ENCODE data around the gene UPF2.
"Not testable (repeated sequence)": the region's sequence is repeated elsewhere in the genome, so short reads cannot be mapped to it uniquely, and the experiment has no call there.

UPF2 gene

GRCh38 chr10:11988924-11989323 is 53.7 kb downstream of the UPF2 start:
- H3K27ac Mint-ChIP-seq (ENCODE audit: low read depth) = no peak overlapping the region
- H3K27me3 Mint-ChIP-seq = no peaks in the 10 kb centered on the region
- no peak for ATAC-seq (replicated peaks; ENCODE audit: extremely low read depth, poor library complexity, severe bottlenecking)
- peaks cover 30% of the 10 kb centered on the region for H3K36me3 Mint-ChIP-seq (ENCODE audit: insufficient read depth)
- H3K4me1 Mint-ChIP-seq = peaks cover 11% of the 10 kb centered on the region
- H3K4me3 Mint-ChIP-seq = no peak overlapping the region
- no peaks in the 10 kb centered on the region for H3K9me3 Mint-ChIP-seq
- DNase-seq (ENCODE audit: low spot score in 2 of 2) = no peak

DNA sequence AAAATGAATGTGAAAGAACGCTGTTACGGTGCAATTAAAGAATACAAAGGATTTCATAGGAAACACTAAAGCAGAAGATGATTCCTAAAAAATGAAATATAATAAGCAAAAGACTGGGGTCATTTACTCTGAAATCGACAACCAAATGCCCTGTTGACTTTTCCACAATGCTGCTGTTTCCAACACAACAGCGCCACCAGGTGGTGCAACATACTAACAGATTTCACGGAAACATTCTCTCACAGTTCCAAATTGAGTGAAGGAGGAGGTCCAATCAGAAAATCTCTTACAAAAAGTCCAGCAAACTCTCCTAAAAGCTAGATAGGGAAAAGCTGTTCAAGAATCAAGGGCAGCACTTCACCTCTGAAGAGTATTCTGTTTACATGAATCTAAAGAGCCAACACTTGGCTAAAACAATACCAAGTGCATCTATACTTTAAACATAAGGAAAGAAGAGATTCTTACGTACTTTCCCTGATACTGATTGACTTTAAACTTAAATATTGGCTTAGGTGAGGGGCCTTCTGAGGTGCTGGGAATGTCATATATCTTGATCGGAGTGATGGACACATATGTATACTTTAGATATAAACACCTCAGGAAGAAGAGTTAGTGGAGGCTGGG is 55.9 kb downstream of the UPF2 start:
- ATAC-seq (replicated peaks; ENCODE audit: extremely low read depth, poor library complexity, severe bottlenecking) = no peak
- H3K36me3 Mint-ChIP-seq (ENCODE audit: insufficient read depth) = peaks cover 28% of the 10 kb centered on the region

GRCh38 chr10:11982253-11982652 is 60.4 kb downstream of the UPF2 start:
- DNase-seq (ENCODE audit: low spot score in 2 of 2) (no peak), ATAC-seq (replicated peaks; ENCODE audit: extremely low read depth, poor library complexity, severe bottlenecking) (no peak)
- Mint-ChIP-seq H3K27me3 (no peaks in the 10 kb centered on the region), H3K4me3 (no peak overlapping the region), H3K9me3 (no peaks in the 10 kb centered on the region), H3K27ac (ENCODE audit: low read depth) (no peak overlapping the region), H3K4me1 (peaks cover 13% of the 10 kb centered on the region), H3K36me3 (ENCODE audit: insufficient read depth) (peaks cover 30% of the 10 kb centered on the region)

More for the DNA sequence above, 55.9 kb downstream of the UPF2 start:
- peak; percentile 42 for DNase-seq (ENCODE audit: low spot score in 2 of 2)
- no peak overlapping the region for H3K4me3 Mint-ChIP-seq
- peaks cover 8% of the 10 kb centered on the region for H3K4me1 Mint-ChIP-seq
- H3K9me3 Mint-ChIP-seq = no peaks in the 10 kb centered on the region
- no peaks in the 10 kb centered on the region for H3K27me3 Mint-ChIP-seq
- H3K27ac Mint-ChIP-seq (ENCODE audit: low read depth) = peak overlapping the region; percentile 38

GRCh38 chr10:11975795-11976194 is 66.8 kb downstream of the UPF2 start:
- H3K4me1 Mint-ChIP-seq = peaks cover 13% of the 10 kb centered on the region
- H3K27ac Mint-ChIP-seq (ENCODE audit: low read depth) = no peak overlapping the region
- no peak for ATAC-seq (replicated peaks; ENCODE audit: extremely low read depth, poor library complexity, severe bottlenecking)
- H3K9me3 Mint-ChIP-seq = no peaks in the 10 kb centered on the region
- no peak for DNase-seq (ENCODE audit: low spot score in 2 of 2)
- H3K4me3 Mint-ChIP-seq = no peak overlapping the region
- H3K27me3 Mint-ChIP-seq = no peaks in the 10 kb centered on the region
- H3K36me3 Mint-ChIP-seq (ENCODE audit: insufficient read depth) = peaks cover 24% of the 10 kb centered on the region

DNA sequence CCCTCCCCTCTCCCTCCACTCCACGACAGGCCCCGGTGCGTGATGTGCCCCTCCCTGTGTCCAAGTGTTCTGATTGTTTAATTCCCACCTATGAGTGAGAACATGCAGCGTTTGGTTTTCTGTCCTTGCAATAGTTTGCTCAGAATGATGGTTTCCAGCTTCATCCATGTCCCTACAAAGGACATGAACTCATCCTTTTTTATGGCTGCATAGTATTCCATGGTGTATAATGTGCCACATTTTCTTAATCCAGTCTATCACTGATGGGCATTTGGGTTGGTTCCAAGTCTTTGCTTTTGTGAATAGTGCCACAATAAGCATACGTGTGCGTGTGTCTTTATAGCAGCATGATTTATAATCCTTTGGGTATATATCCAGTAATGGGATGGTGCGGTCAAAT is 70.1 kb downstream of the UPF2 start:
- H3K27ac Mint-ChIP-seq (ENCODE audit: low read depth); H3K4me1 Mint-ChIP-seq; ATAC-seq (replicated peaks; ENCODE audit: extremely low read depth, poor library complexity, severe bottlenecking); H3K36me3 Mint-ChIP-seq (ENCODE audit: insufficient read depth); H3K9me3 Mint-ChIP-seq; H3K27me3 Mint-ChIP-seq; DNase-seq (ENCODE audit: low spot score in 2 of 2); H3K4me3 Mint-ChIP-seq: not testable (repeated sequence)

- peaks cover 56% of the 10 kb centered on the region for H3K36me3 Mint-ChIP-seq (ENCODE audit: insufficient read depth)
- H3K27me3 Mint-ChIP-seq = no peaks in the 10 kb centered on the region
- H3K4me1 Mint-ChIP-seq = no peaks in the 10 kb centered on the region
- no peak for DNase-seq (ENCODE audit: low spot score in 2 of 2)
- no peaks in the 10 kb centered on the region for H3K9me3 Mint-ChIP-seq
- no peak overlapping the region for H3K4me3 Mint-ChIP-seq
- peak overlapping the region; percentile 58 for H3K27ac Mint-ChIP-seq (ENCODE audit: low read depth)
- no peak for ATAC-seq (replicated peaks; ENCODE audit: extremely low read depth, poor library complexity, severe bottlenecking)
Observed at GRCh38 chr10:11962176-11962575, 80.4 kb downstream of the UPF2 start.

DNA sequence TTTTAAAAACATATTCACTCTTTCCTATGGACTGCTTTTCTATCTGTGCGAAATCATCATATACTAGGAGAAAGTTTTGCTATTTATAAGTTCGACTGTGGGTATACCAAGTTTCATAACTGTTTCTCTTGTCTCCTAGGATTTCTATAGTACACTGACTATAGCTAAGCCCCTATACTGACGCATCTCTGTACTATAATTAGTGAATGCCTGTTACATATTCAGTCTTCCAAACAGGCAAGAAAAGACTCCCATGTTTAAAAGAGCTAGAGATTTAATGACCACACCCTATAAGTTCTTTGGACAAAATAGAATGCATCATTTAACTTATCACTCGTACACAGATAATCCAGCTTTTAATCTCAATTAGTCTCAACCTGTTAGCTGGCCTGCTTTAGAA is 80.8 kb downstream of the UPF2 start:
- Mint-ChIP-seq H3K36me3 (ENCODE audit: insufficient read depth) (peaks cover 54% of the 10 kb centered on the region), H3K9me3 (no peaks in the 10 kb centered on the region), H3K4me3 (no peak overlapping the region), H3K27ac (ENCODE audit: low read depth) (no peak overlapping the region), H3K27me3 (no peaks in the 10 kb centered on the region), H3K4me1 (no peaks in the 10 kb centered on the region)
- ATAC-seq (replicated peaks; ENCODE audit: extremely low read depth, poor library complexity, severe bottlenecking) = no peak
- no peak for DNase-seq (ENCODE audit: low spot score in 2 of 2)

- Mint-ChIP-seq H3K4me1 (no peaks in the 10 kb centered on the region), H3K27ac (ENCODE audit: low read depth) (no peak overlapping the region), H3K27me3 (no peaks in the 10 kb centered on the region), H3K4me3 (no peak overlapping the region), H3K9me3 (no peaks in the 10 kb centered on the region), H3K36me3 (ENCODE audit: insufficient read depth) (peaks cover 61% of the 10 kb centered on the region)
- DNase-seq (ENCODE audit: low spot score in 2 of 2) = no peak
- ATAC-seq (replicated peaks; ENCODE audit: extremely low read depth, poor library complexity, severe bottlenecking) = no peak
Observed at GRCh38 chr10:11959966-11960365, 82.6 kb downstream of the UPF2 start.

DNA sequence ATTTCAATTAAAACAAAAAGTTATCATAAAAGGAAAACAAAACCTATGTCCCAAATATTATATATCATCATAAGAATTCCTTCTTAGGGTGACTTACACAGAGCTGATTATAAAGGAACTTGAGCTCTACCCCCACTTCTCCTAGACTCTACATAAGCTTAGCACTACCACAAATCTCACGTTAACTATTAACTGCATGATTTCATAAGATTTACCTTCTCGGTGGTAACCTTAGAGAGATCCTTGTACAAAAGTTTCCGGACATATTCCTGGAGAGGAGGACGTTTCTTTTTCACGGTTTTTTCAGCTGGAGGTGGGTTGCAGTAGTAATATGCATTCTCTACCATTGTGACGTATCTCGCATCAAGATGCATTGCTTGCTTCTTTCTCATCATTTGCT is 83.7 kb downstream of the UPF2 start:
- H3K27me3 Mint-ChIP-seq = no peaks in the 10 kb centered on the region
- no peak overlapping the region for H3K4me3 Mint-ChIP-seq
- H3K36me3 Mint-ChIP-seq (ENCODE audit: insufficient read depth) = peaks cover 59% of the 10 kb centered on the region
- no peak for ATAC-seq (replicated peaks; ENCODE audit: extremely low read depth, poor library complexity, severe bottlenecking)
- H3K27ac Mint-ChIP-seq (ENCODE audit: low read depth) = no peak overlapping the region
- H3K9me3 Mint-ChIP-seq = no peaks in the 10 kb centered on the region
- DNase-seq (ENCODE audit: low spot score in 2 of 2) = no peak
- H3K4me1 Mint-ChIP-seq = no peaks in the 10 kb centered on the region

DNA sequence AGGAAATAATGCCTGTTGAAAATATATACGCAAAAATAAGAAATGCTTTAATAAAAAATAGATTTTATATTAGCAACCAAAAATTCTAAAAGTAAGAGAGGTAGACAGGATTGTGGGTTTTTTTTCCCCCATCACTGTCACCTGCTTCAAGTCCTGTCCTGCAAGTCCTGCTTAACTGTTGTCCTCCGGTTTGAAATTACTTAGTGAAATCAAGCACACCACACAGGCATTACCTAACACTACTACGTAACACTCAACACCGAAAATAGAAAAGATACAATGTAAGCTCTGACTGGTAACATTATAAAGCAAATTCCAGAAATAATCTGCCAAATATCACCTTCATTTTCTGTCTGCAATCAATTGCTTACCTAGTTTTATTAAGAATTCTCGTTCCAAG is 90.9 kb downstream of the UPF2 start:
- no peaks in the 10 kb centered on the region for H3K9me3 Mint-ChIP-seq
- no peak overlapping the region for H3K27ac Mint-ChIP-seq (ENCODE audit: low read depth)
- no peak for ATAC-seq (replicated peaks; ENCODE audit: extremely low read depth, poor library complexity, severe bottlenecking)
- no peak for DNase-seq (ENCODE audit: low spot score in 2 of 2)
- peaks cover 56% of the 10 kb centered on the region for H3K36me3 Mint-ChIP-seq (ENCODE audit: insufficient read depth)
- no peak overlapping the region for H3K4me3 Mint-ChIP-seq
- peaks cover 5% of the 10 kb centered on the region for H3K4me1 Mint-ChIP-seq
- H3K27me3 Mint-ChIP-seq = no peaks in the 10 kb centered on the region

GRCh38 chr10:11950325-11951018 is 92.1 kb downstream of the UPF2 start:
- H3K4me3 Mint-ChIP-seq = no peak overlapping the region
- no peaks in the 10 kb centered on the region for H3K27me3 Mint-ChIP-seq
- H3K27ac Mint-ChIP-seq (ENCODE audit: low read depth) = no peak overlapping the region
- peaks cover 47% of the 10 kb centered on the region for H3K36me3 Mint-ChIP-seq (ENCODE audit: insufficient read depth)
- DNase-seq (ENCODE audit: low spot score in 2 of 2) (no peak), ATAC-seq (replicated peaks; ENCODE audit: extremely low read depth, poor library complexity, severe bottlenecking) (no peak)
- peaks cover 5% of the 10 kb centered on the region for H3K4me1 Mint-ChIP-seq
- no peaks in the 10 kb centered on the region for H3K9me3 Mint-ChIP-seq

- no peak for DNase-seq (ENCODE audit: low spot score in 2 of 2)
- peaks cover 42% of the 10 kb centered on the region for H3K36me3 Mint-ChIP-seq (ENCODE audit: insufficient read depth)
- H3K27me3 Mint-ChIP-seq = no peaks in the 10 kb centered on the region
- H3K9me3 Mint-ChIP-seq = no peaks in the 10 kb centered on the region
- H3K4me1 Mint-ChIP-seq = peaks cover 5% of the 10 kb centered on the region
- H3K4me3 Mint-ChIP-seq = no peak overlapping the region
- no peak for ATAC-seq (replicated peaks; ENCODE audit: extremely low read depth, poor library complexity, severe bottlenecking)
- H3K27ac Mint-ChIP-seq (ENCODE audit: low read depth) = peak overlapping the region; percentile 1
Observed at GRCh38 chr10:11949152-11949551, 93.5 kb downstream of the UPF2 start.

- peaks cover 5% of the 10 kb centered on the region for H3K4me1 Mint-ChIP-seq
- no peaks in the 10 kb centered on the region for H3K9me3 Mint-ChIP-seq
- no peak for ATAC-seq (replicated peaks; ENCODE audit: extremely low read depth, poor library complexity, severe bottlenecking)
- no peaks in the 10 kb centered on the region for H3K27me3 Mint-ChIP-seq
- H3K36me3 Mint-ChIP-seq (ENCODE audit: insufficient read depth) = peaks cover 45% of the 10 kb centered on the region
- H3K4me3 Mint-ChIP-seq = no peak overlapping the region
- no peak overlapping the region for H3K27ac Mint-ChIP-seq (ENCODE audit: low read depth)
- no peak for DNase-seq (ENCODE audit: low spot score in 2 of 2)
Observed at GRCh38 chr10:11946652-11947051, 96.0 kb downstream of the UPF2 start.

Measured in central memory CD8-positive, alpha-beta T cell (primary cell).